HepG2 (cell line): ENCODE data around the gene FAT1. TPM values are rescaled to one million over a fixed set of nuclear protein-coding genes. Genes with fewer than 3 reads are reported as not detected.

Experiments used
- ATAC-seq: fragments of 200-7000 bp; cut with Tn5 transposase; 3 replicates; pipeline ENCODE4 v1.9.1; 2020; ENCODE audit warnings: mild to moderate bottlenecking, moderate library complexity
- BruUV-seq: library from RNA; stranded (reverse); fragments of 400-500 nt; replicated peaks from 2 replicates; lab custom pipeline; 2021; lab: Mats Ljungman, UMichigan
- CTCF ChIA-PET: fragments of 300-600 bp; formaldehyde crosslinking; extraction: SDS; loops from one replicate; lab custom pipeline; 2021; ENCODE audit warnings: low total read pairs, inconsistent platforms, low intra/inter-chr PET ratio; lab: Yijun Ruan, JAX
- POLR2A ChIA-PET: fragments of 350-600 bp; sonication (Branson Sonifier 250); formaldehyde crosslinking; loops from one replicate; lab custom pipeline; 2020; ENCODE audit warnings: antibody characterized with exemption, inconsistent platforms; lab: Yijun Ruan, JAX
- DNase-seq: peaks from one replicate; pipeline ENCODE4 v3.0.0-alpha.2; 2015; ENCODE audit warnings: low spot score
- FAIRE-seq: peaks from 3 replicates; lab custom pipeline; 2011; peaks lifted over from hg19 to GRCh38; lab: Jason Lieb, UNC
- H2AFZ ChIP-seq: one replicate; pipeline ENCODE4 v1.6.1; 2011; ENCODE audit warnings: low read length, inconsistent platforms
- H3K27ac ChIP-seq: fragments of 300-600 bp; 3 replicates; pipeline ENCODE4 v1.8.0; 2011; ENCODE audit warnings: mixed run types, mild to moderate bottlenecking, mixed read lengths, low read length, inconsistent platforms; ENCODE audit not compliant: insufficient read depth; ENCODE audit errors: extremely low read length
- H3K27me3 ChIP-seq, 2 experiments: fragments of 200-600 bp in 1 of 2; 2 replicates in 1 of 2; 3 replicates in 1 of 2; pipeline versions ENCODE4 v1.6.0 to v1.8.0; 2011; ENCODE audit warnings: low read length in 2 of 2, mild to moderate bottlenecking in 2 of 2, moderate library complexity in 2 of 2, inconsistent platforms in 1 of 2; ENCODE audit not compliant: insufficient read depth in 2 of 2, control insufficient read depth in 1 of 2
- H3K36me3 ChIP-seq, 2 experiments: fragments of 200-600 bp in 1 of 2; replicated peaks in 1 of 2; 2 replicates in 1 of 2; 3 replicates in 1 of 2; pipeline versions ENCODE4 v1.5.1 to v1.8.0; 2011; ENCODE audit warnings: low read length in 2 of 2, inconsistent platforms in 1 of 2; ENCODE audit not compliant: insufficient read depth in 2 of 2, control insufficient read depth in 1 of 2
- H3K4me1 ChIP-seq: 2 replicates; pipeline ENCODE4 v1.5.1; 2012; ENCODE audit warnings: low read length, inconsistent platforms; ENCODE audit not compliant: insufficient read depth
- H3K4me2 ChIP-seq: 2 replicates; pipeline ENCODE4 v1.6.0; 2011; ENCODE audit warnings: low read depth, low read length, inconsistent platforms
- H3K4me3 ChIP-seq, 3 experiments: fragments of 200-600 bp in 1 of 3; sonication (generic), shearing (Covaris generic) in 1 of 3; replicated peaks in 1 of 3; 2 replicates each; pipeline ENCODE4 v1.5.1; 2011 to 2016; ENCODE audit warnings: low read length in 3 of 3, inconsistent platforms in 2 of 3, low read depth in 2 of 3, mild to moderate bottlenecking in 2 of 3, control low read depth in 1 of 3, mixed read lengths in 1 of 3; ENCODE audit not compliant: insufficient read depth in 1 of 3
- H3K79me2 ChIP-seq: one replicate; pipeline ENCODE4 v1.6.1; 2011; ENCODE audit warnings: low read length, inconsistent platforms; ENCODE audit not compliant: insufficient read depth
- H3K9ac ChIP-seq: 2 replicates; pipeline ENCODE4 v1.6.0; 2011; ENCODE audit warnings: mild to moderate bottlenecking, low read depth, low read length, inconsistent platforms; ENCODE audit not compliant: insufficient read depth
- H3K9me3 ChIP-seq: 2 replicates; pipeline ENCODE4 v1.5.1; 2012; ENCODE audit warnings: mild to moderate bottlenecking, low read length
- H4K20me1 ChIP-seq: 2 replicates; pipeline ENCODE4 v1.6.0; 2011; ENCODE audit warnings: inconsistent platforms, mild to moderate bottlenecking, low read length, moderate library complexity; ENCODE audit not compliant: insufficient read depth
- BORCS8-MEF2B ChIP-seq: sonication (generic); formaldehyde crosslinking; IDR thresholded peaks from 2 replicates; pipeline ENCODE4 v1.8.0; 2022; ENCODE audit warnings: mild to moderate bottlenecking, missing genetic modification reagents
- DNMT1 ChIP-seq: sonication (generic); formaldehyde crosslinking; IDR thresholded peaks from 2 replicates; pipeline ENCODE4 v1.5.1; 2020; ENCODE audit warnings: mild to moderate bottlenecking, missing genetic modification reagents
- GABPA ChIP-seq, 2 experiments: IDR thresholded peaks; 2 replicates each; pipeline ENCODE4 v1.6.1; 2011 to 2016; ENCODE audit warnings: low read depth in 2 of 2, low read length in 1 of 2, missing biosample characterization in 1 of 2, missing genetic modification characterization in 1 of 2
- MAFK ChIP-seq, 2 experiments: IDR thresholded peaks in 1 of 2; conservative IDR thresholded peaks in 1 of 2; 2 replicates each; pipeline ENCODE4 v1.6.1; 2011; ENCODE audit warnings: improper control_type of control experiment in 2 of 2, low read length in 2 of 2
- PHF20 ChIP-seq: sonication (generic); formaldehyde crosslinking; IDR thresholded peaks from 2 replicates; pipeline ENCODE4 v1.5.0; 2020; ENCODE audit warnings: mild to moderate bottlenecking, missing genetic modification reagents
- SOX5 ChIP-seq: IDR thresholded peaks from 2 replicates; pipeline ENCODE4 v1.6.1; 2016; ENCODE audit warnings: borderline replicate concordance
- ZNF546 ChIP-seq: sonication (generic); formaldehyde crosslinking; conservative IDR thresholded peaks from 2 replicates; pipeline ENCODE4 v1.8.1; 2023; ENCODE audit warnings: mild to moderate bottlenecking, missing genetic modification reagents
- WGBS: methylation state at CpG from one replicate; pipeline ENCODE4 v1.1.6; 2017; ENCODE audit warnings: low lambda C conversion rate; 5-methylcytosine and 5-hydroxymethylcytosine counted together
- in situ Hi-C: cut with HindIII; loops from 2 replicates; pipeline ENCODE4 v1.10.0; 2017; ENCODE audit warnings: low pct_unique_long_range_greater_than_20kb; ENCODE audit not compliant: extremely low pct_ligation_motif_present
- intact Hi-C: fragments of 100-400 bp; cut with micrococcal nuclease; formaldehyde crosslinking; loops from one replicate; pipeline ENCODE4 v1.10.0; 2022; ENCODE audit not compliant: unreplicated experiment
- polyA plus RNA-seq, 8 experiments: library from polyadenylated mRNA; depleted of rRNA in 3 of 8; stranded (reverse) in 7 of 8; unstranded in 1 of 8; fragments of >200 nt; fragmentation: Illumina TruSeq in 4 of 8; extraction: Trizol in 4 of 8; gene quantifications; 2 replicates each; pipeline versions ENCODE4 v1.2.1 to v1.2.3, GENCODE V29; 2011 to 2016; ENCODE audit warnings: low read depth in 4 of 8, missing spikeins in 1 of 8, mixed read lengths in 1 of 8; ENCODE audit not compliant: insufficient read depth in 1 of 8
- total RNA-seq, 5 experiments: library from RNA; depleted of rRNA; stranded (reverse); fragments of >200 nt; fragmentation: Illumina TruSeq; extraction: Trizol; gene quantifications; 2 replicates each; pipeline ENCODE4 v1.2.3, GENCODE V29; 2016; ENCODE audit warnings: low read depth in 1 of 5
- TF ChIP-seq, protein P1 (sequence below): sonication (generic); formaldehyde crosslinking; IDR thresholded peaks from 2 replicates; pipeline ENCODE4 v1.4.0; 2020; ENCODE audit warnings: missing genetic modification reagents, borderline replicate concordance
- TF ChIP-seq, protein P2 (sequence below): IDR thresholded peaks from 2 replicates; pipeline ENCODE4 v1.4.0; 2020; ENCODE audit warnings: mild to moderate bottlenecking, missing genetic modification reagents
- TF ChIP-seq, protein P3 (sequence below): IDR thresholded peaks from 2 replicates; pipeline ENCODE4 v1.6.1; 2016; ENCODE audit warnings: low read depth, control low read depth

FAT1 gene
- total and polyA plus RNA-seq, 2 of the 13 experiments (the other 11 are each of a cell fraction or from before 2014, with no cell fraction given) = 185 to 216 TPM

GRCh38 chr4:186560647-186561046, 163.0 kb downstream of the FAT1 start:
- TF ChIP-seq PHF20 (CRISPR knock-in tag) (no peak), GABPA (IDR thresholded peaks at IDR 0.05; ENCODE audit: low read depth, low read length) (no peak), GABPA (CRISPR knock-in tag; IDR thresholded peaks at IDR 0.05; ENCODE audit: low read depth) (no peak), DNMT1 (CRISPR knock-in tag) (no peak), ZNF546 (CRISPR knock-in tag) (no peak), MAFK (conservative IDR thresholded peaks at IDR 0.05 in 1 of 2, IDR thresholded peaks at IDR 0.05 in 1 of 2; ENCODE audit: low read length in 2 of 2) (no peak), BORCS8-MEF2B (CRISPR knock-in tag) (no peak), SOX5 (CRISPR knock-in tag) (no peak)
- TF ChIP-seq, protein P1, sequence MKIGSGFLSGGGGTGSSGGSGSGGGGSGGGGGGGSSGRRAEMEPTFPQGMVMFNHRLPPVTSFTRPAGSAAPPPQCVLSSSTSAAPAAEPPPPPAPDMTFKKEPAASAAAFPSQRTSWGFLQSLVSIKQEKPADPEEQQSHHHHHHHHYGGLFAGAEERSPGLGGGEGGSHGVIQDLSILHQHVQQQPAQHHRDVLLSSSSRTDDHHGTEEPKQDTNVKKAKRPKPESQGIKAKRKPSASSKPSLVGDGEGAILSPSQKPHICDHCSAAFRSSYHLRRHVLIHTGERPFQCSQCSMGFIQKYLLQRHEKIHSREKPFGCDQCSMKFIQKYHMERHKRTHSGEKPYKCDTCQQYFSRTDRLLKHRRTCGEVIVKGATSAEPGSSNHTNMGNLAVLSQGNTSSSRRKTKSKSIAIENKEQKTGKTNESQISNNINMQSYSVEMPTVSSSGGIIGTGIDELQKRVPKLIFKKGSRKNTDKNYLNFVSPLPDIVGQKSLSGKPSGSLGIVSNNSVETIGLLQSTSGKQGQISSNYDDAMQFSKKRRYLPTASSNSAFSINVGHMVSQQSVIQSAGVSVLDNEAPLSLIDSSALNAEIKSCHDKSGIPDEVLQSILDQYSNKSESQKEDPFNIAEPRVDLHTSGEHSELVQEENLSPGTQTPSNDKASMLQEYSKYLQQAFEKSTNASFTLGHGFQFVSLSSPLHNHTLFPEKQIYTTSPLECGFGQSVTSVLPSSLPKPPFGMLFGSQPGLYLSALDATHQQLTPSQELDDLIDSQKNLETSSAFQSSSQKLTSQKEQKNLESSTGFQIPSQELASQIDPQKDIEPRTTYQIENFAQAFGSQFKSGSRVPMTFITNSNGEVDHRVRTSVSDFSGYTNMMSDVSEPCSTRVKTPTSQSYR = no peak
- TF ChIP-seq, protein P2, sequence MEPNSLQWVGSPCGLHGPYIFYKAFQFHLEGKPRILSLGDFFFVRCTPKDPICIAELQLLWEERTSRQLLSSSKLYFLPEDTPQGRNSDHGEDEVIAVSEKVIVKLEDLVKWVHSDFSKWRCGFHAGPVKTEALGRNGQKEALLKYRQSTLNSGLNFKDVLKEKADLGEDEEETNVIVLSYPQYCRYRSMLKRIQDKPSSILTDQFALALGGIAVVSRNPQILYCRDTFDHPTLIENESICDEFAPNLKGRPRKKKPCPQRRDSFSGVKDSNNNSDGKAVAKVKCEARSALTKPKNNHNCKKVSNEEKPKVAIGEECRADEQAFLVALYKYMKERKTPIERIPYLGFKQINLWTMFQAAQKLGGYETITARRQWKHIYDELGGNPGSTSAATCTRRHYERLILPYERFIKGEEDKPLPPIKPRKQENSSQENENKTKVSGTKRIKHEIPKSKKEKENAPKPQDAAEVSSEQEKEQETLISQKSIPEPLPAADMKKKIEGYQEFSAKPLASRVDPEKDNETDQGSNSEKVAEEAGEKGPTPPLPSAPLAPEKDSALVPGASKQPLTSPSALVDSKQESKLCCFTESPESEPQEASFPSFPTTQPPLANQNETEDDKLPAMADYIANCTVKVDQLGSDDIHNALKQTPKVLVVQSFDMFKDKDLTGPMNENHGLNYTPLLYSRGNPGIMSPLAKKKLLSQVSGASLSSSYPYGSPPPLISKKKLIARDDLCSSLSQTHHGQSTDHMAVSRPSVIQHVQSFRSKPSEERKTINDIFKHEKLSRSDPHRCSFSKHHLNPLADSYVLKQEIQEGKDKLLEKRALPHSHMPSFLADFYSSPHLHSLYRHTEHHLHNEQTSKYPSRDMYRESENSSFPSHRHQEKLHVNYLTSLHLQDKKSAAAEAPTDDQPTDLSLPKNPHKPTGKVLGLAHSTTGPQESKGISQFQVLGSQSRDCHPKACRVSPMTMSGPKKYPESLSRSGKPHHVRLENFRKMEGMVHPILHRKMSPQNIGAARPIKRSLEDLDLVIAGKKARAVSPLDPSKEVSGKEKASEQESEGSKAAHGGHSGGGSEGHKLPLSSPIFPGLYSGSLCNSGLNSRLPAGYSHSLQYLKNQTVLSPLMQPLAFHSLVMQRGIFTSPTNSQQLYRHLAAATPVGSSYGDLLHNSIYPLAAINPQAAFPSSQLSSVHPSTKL (CRISPR knock-in tag) = no peak
- TF ChIP-seq, protein P3, sequence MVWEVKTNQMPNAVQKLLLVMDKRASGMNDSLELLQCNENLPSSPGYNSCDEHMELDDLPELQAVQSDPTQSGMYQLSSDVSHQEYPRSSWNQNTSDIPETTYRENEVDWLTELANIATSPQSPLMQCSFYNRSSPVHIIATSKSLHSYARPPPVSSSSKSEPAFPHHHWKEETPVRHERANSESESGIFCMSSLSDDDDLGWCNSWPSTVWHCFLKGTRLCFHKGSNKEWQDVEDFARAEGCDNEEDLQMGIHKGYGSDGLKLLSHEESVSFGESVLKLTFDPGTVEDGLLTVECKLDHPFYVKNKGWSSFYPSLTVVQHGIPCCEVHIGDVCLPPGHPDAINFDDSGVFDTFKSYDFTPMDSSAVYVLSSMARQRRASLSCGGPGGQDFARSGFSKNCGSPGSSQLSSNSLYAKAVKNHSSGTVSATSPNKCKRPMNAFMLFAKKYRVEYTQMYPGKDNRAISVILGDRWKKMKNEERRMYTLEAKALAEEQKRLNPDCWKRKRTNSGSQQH (CRISPR knock-in tag) = no peak
- peaks cover 0 to 8% of the 10 kb centered on the region in 2 experiments; a peak in 2 of 5 replicates for H3K27me3 ChIP-seq
- H3K9me3 ChIP-seq = no peaks in the 10 kb centered on the region
- intact Hi-C loops (no loop called here), in situ Hi-C loops (no loop called here)
- DNase-seq (no peak), FAIRE-seq (no peak), ATAC-seq (no peak)
- ChIA-PET CTCF (no interaction called here), POLR2A (no interaction called here)
- H3K4me2 ChIP-seq = no peak overlapping the region
- H4K20me1 ChIP-seq = no peaks in the 10 kb centered on the region
- WGBS = 11% methylated on average over 3 of the region's 3 CpGs
- no peak overlapping the region for H3K9ac ChIP-seq
- H3K4me1 ChIP-seq = no peaks in the 10 kb centered on the region
- no peaks in the 10 kb centered on the region for H3K79me2 ChIP-seq
- no peaks in the 10 kb centered on the region for H3K36me3 ChIP-seq
- no peak overlapping the region for H3K4me3 ChIP-seq
- H2AFZ ChIP-seq = no peak overlapping the region
- BruUV-seq = no TSS peak
- no peak overlapping the region for H3K27ac ChIP-seq
